Calu3 (cell line): ENCODE data around the gene DHRS7C. TPM values are rescaled to one million over a fixed set of nuclear protein-coding genes. Genes with fewer than 3 reads are reported as not detected.

Source experiments
- BruUV-seq: library from RNA; stranded (reverse); fragments of 400-500 nt; replicated peaks from 2 replicates; lab custom pipeline; 2021; lab: Mats Ljungman, UMichigan
- CTCF ChIA-PET: fragments of 300-600 bp; sonication (Branson Sonifier 250); formaldehyde crosslinking; loops from one replicate; lab custom pipeline; 2022; ENCODE audit warnings: antibody characterized with exemption; lab: Charles Lee
- DNase-seq: peaks from one replicate; pipeline ENCODE4 v3.0.0; 2022
- H3K27ac Mint-ChIP-seq: one replicate; pipeline ENCODE4 v1.8.0; 2022; ENCODE audit warnings: mixed read lengths; ENCODE audit not compliant: unreplicated experiment
- H3K27me3 Mint-ChIP-seq: one replicate; pipeline ENCODE4 v1.8.0; 2022; ENCODE audit warnings: mixed read lengths; ENCODE audit not compliant: unreplicated experiment
- H3K36me3 Mint-ChIP-seq: one replicate; pipeline ENCODE4 v1.8.0; 2022; ENCODE audit warnings: mild to moderate bottlenecking, moderate library complexity, mixed read lengths; ENCODE audit not compliant: insufficient read depth, unreplicated experiment
- H3K4me1 Mint-ChIP-seq: one replicate; pipeline ENCODE4 v1.8.0; 2022; ENCODE audit warnings: mild to moderate bottlenecking, low read depth, mixed read lengths; ENCODE audit not compliant: unreplicated experiment
- H3K4me3 Mint-ChIP-seq: one replicate; pipeline ENCODE4 v1.8.0; 2022; ENCODE audit warnings: mild to moderate bottlenecking, low read depth, moderate library complexity, mixed read lengths; ENCODE audit not compliant: unreplicated experiment
- H3K9me3 Mint-ChIP-seq: one replicate; pipeline ENCODE4 v1.8.0; 2022; ENCODE audit warnings: low read depth, mixed read lengths; ENCODE audit not compliant: unreplicated experiment
- CTCF ChIP-seq: fragments of 200-600 bp; IDR thresholded peaks from one replicate; pipeline ENCODE4 v1.8.0; 2022; ENCODE audit warnings: antibody characterized with exemption; ENCODE audit not compliant: unreplicated experiment
- intact Hi-C: fragments of 100-400 bp; cut with micrococcal nuclease; formaldehyde crosslinking; loops from one replicate; pipeline ENCODE4 v1.10.0; 2022; ENCODE audit not compliant: unreplicated experiment
- total RNA-seq: library from RNA; stranded (reverse); gene quantifications from 2 replicates; pipeline ENCODE4 v1.2.3, GENCODE V29; 2022

Gene DHRS7C
- total RNA-seq, 1 experiment from 2014 or later: not detected

DNA sequence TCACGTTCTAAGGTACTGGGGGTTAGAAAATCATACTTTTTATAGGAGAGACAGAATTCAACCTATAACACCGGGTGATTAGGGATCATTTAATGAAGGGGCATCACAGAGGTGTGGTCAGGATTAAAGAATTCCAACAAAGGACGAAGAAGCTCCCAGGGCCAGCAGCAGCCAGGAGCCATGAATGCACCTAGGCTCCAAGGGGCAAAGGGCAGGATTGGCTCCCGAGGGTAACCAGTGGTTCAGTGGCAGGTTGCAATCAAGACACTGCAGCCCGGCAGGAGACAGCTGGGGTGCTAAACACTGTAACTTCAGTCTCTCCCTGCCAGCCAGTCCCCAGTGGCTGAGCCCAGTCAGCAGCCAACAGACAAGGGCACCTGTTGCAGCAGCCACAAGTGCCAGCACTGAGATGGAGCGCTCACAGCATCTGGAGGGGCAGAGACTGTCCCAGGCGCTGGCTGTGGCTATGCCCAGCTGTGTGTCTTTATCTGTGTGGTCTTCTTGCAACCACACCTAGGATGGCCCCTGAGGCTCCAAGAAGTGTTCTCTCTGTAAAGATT lies 23.9 kb downstream of the DHRS7C start:
- CTCF ChIA-PET: no interaction called here
- H3K9me3 Mint-ChIP-seq: no peaks in the 10 kb centered on the region
- DNase-seq: no peak
- intact Hi-C loops: loop anchor here (5.0 kb wide), 1 partner anchor 40 kb away; no protein-coding TSS in a partner anchor
- peaks cover 35% of the 10 kb centered on the region for H3K27me3 Mint-ChIP-seq
- no peaks in the 10 kb centered on the region for H3K36me3 Mint-ChIP-seq
- H3K27ac Mint-ChIP-seq: no peak overlapping the region
- no peak overlapping the region for H3K4me3 Mint-ChIP-seq
- no TSS peak for BruUV-seq
- H3K4me1 Mint-ChIP-seq: peaks cover 7% of the 10 kb centered on the region
- TF ChIP-seq CTCF: no peak

- CTCF ChIA-PET: no interaction called here
- no peak overlapping the region for H3K4me3 Mint-ChIP-seq
- no peak overlapping the region for H3K27ac Mint-ChIP-seq
- no peaks in the 10 kb centered on the region for H3K36me3 Mint-ChIP-seq
- intact Hi-C loops: loop anchor here (5.0 kb wide), 1 partner anchor 40 kb away; no protein-coding TSS in a partner anchor
- no peaks in the 10 kb centered on the region for H3K9me3 Mint-ChIP-seq
- peaks cover 40% of the 10 kb centered on the region for H3K27me3 Mint-ChIP-seq
- no peak for TF ChIP-seq CTCF
- DNase-seq: no peak
- H3K4me1 Mint-ChIP-seq: peaks cover 7% of the 10 kb centered on the region
- no TSS peak for BruUV-seq
Observed at GRCh38 chr17:9766970-9767369, 24.4 kb downstream of the DHRS7C start.

GRCh38 chr17:9765322-9765721 lies 26.1 kb downstream of the DHRS7C start:
- intact Hi-C loops: loop anchor here (5.0 kb wide), 1 partner anchor 38 kb away; no protein-coding TSS in a partner anchor
- Mint-ChIP-seq H3K27ac (no peak overlapping the region), H3K27me3 (peaks cover 40% of the 10 kb centered on the region), H3K36me3 (no peaks in the 10 kb centered on the region), H3K4me1 (peaks cover 7% of the 10 kb centered on the region), H3K4me3 (no peak overlapping the region), H3K9me3 (no peaks in the 10 kb centered on the region)
- no peak for TF ChIP-seq CTCF
- BruUV-seq: no TSS peak
- DNase-seq: no peak
- CTCF ChIA-PET: interaction anchor here (0.6 kb wide), 1 partner anchor 508 kb away, joined by 7 read pairs; no protein-coding TSS in a partner anchor

DNA sequence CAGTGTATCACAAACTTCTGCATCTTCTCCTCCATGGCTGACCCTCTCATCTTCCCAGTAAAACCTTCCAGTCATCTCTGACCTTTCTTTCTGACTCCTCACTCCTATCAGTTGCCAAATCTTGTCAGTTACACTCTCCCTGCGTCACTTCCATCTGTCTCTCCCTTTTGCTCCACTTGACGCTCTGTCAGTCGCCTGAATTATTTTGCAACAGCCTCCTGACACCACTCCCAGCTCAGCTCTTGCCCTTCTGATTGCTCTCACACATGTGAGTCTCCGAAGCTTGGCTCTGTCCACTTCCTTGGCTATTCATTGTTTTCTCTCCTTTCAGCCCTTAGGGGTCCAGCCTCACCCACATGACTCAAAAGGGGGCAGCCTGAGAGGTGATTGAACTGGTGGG lies 27.7 kb downstream of the DHRS7C start:
- TF ChIP-seq CTCF: no peak
- no peaks in the 10 kb centered on the region for H3K36me3 Mint-ChIP-seq
- H3K4me1 Mint-ChIP-seq: peaks cover 7% of the 10 kb centered on the region
- peaks cover 40% of the 10 kb centered on the region for H3K27me3 Mint-ChIP-seq
- no peaks in the 10 kb centered on the region for H3K9me3 Mint-ChIP-seq
- DNase-seq: no peak
- no peak overlapping the region for H3K27ac Mint-ChIP-seq
- H3K4me3 Mint-ChIP-seq: no peak overlapping the region
- CTCF ChIA-PET: no interaction called here
- no TSS peak for BruUV-seq
- intact Hi-C loops: no loop called here
